ENCODE measurements around the gene TOX2. TPM values are rescaled to one million over a fixed set of nuclear protein-coding genes. Genes with fewer than 3 reads are reported as not detected.

The TOX2 gene
- total RNA-seq, 1 donor = 1.1 TPM

DNA sequence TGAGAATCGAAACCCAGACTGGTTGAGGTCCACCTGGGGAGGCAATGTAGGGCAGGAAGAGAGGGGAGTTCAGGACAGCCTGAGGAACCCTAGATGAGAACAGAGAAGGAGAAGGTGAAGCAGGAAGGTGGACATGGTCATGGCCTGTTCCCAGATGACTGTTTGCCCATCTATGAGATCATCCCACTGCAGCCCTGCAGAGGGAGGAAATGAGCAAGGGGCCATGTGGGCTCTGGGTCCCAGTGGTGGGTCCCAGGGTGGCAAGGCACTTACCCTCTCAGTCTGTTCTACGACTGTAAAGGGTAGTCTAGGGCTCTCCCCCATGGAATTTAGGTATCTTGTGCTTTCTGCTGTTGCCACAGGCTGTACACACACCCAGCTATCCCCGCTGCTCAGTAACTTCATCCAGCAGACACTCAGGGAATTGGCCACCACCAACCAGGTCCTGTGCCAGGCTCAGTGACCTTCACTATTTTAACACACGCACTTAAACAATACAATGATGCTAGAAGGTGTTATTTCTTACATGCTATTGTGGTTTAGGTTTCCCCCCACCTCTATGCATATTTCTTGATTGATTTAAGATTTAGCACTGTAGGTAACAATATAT is 89.8 kb downstream of the TOX2 start:
- Histone ChIP-seq H4K20me1 (ENCODE audit: insufficient read depth, low read length) (no peaks in the 10 kb centered on the region), H2AFZ (ENCODE audit: low read length) (no peak overlapping the region), H3K27me3 (ENCODE audit: insufficient read depth, low read length) (no peaks in the 10 kb centered on the region), H3K4me3 (ENCODE audit: insufficient read depth, low read length) (no peak overlapping the region), H3K9me3 (ENCODE audit: low read depth, low read length) (no peaks in the 10 kb centered on the region), H3K4me2 (ENCODE audit: insufficient read depth, low read length) (no peak overlapping the region), H3K79me2 (ENCODE audit: insufficient read depth, low read length) (no peaks in the 10 kb centered on the region), H3K36me3 (ENCODE audit: insufficient read depth, low read length) (no peaks in the 10 kb centered on the region), H3K4me1 (ENCODE audit: insufficient read depth, low read length) (no peaks in the 10 kb centered on the region), H3K27ac (ENCODE audit: low read depth, low read length) (no peak overlapping the region)
- TF ChIP-seq, protein P1, sequence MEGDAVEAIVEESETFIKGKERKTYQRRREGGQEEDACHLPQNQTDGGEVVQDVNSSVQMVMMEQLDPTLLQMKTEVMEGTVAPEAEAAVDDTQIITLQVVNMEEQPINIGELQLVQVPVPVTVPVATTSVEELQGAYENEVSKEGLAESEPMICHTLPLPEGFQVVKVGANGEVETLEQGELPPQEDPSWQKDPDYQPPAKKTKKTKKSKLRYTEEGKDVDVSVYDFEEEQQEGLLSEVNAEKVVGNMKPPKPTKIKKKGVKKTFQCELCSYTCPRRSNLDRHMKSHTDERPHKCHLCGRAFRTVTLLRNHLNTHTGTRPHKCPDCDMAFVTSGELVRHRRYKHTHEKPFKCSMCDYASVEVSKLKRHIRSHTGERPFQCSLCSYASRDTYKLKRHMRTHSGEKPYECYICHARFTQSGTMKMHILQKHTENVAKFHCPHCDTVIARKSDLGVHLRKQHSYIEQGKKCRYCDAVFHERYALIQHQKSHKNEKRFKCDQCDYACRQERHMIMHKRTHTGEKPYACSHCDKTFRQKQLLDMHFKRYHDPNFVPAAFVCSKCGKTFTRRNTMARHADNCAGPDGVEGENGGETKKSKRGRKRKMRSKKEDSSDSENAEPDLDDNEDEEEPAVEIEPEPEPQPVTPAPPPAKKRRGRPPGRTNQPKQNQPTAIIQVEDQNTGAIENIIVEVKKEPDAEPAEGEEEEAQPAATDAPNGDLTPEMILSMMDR (IDR thresholded peaks at IDR 0.05; ENCODE audit: extremely low read depth, low read depth, low read length) = no peak
- DNase-seq (ENCODE audit: insufficient read length, low spot score, missing footprints) = no peak

DNA sequence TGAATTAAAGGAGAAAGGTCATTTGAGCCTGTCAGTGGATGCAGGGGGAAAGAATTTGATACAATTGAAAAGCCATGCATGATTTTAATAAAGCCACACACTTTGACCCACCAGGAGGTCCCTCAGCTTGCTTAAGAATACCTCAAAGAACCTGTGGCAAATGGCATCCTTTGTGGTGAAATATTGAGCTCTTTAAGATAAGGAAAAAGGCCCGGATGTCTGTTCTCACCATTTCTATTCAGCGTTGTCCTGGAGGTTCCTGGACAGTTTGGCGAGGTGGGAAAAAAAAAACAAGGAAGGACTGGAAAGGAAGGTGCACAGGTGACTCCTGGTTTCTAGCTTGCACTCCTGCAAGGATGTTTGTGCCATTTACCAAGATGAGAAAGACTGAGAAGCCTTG is 91.0 kb downstream of the TOX2 start:
- Histone ChIP-seq H3K36me3 (ENCODE audit: insufficient read depth, low read length) (no peaks in the 10 kb centered on the region), H3K79me2 (ENCODE audit: insufficient read depth, low read length) (no peaks in the 10 kb centered on the region), H4K20me1 (ENCODE audit: insufficient read depth, low read length) (no peaks in the 10 kb centered on the region), H3K27ac (ENCODE audit: low read depth, low read length) (no peak overlapping the region), H3K4me3 (ENCODE audit: insufficient read depth, low read length) (no peak overlapping the region), H3K27me3 (ENCODE audit: insufficient read depth, low read length) (no peaks in the 10 kb centered on the region), H3K4me2 (ENCODE audit: insufficient read depth, low read length) (no peak overlapping the region), H2AFZ (ENCODE audit: low read length) (no peak overlapping the region), H3K4me1 (ENCODE audit: insufficient read depth, low read length) (no peaks in the 10 kb centered on the region), H3K9me3 (ENCODE audit: low read depth, low read length) (no peaks in the 10 kb centered on the region)
- DNase-seq (ENCODE audit: insufficient read length, low spot score, missing footprints) = no peak
- TF ChIP-seq, protein P1 (IDR thresholded peaks at IDR 0.05; ENCODE audit: extremely low read depth, low read depth, low read length) = no peak

DNA sequence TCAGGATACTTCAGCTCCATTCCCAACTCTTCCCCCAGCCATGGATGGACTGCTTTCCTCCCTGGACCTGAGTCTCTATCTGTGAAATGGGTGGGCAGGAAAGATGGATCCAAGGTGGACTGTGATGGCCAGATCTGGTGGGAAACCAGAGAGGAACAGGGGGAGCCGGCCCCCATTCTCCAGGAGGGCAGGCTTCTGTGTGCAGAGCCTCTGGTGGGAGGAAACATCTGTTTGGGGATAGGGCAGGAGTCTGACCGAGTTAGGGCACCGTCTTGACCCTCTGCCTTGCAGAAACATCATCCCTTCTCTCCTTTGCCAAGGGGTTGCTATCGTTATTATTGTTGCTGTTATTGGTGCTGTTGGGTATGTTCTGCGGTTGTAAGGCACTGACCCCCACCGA is 91.5 kb downstream of the TOX2 start:
- Histone ChIP-seq H3K27ac (ENCODE audit: low read depth, low read length) (no peak overlapping the region), H3K4me1 (ENCODE audit: insufficient read depth, low read length) (no peaks in the 10 kb centered on the region)

DNA sequence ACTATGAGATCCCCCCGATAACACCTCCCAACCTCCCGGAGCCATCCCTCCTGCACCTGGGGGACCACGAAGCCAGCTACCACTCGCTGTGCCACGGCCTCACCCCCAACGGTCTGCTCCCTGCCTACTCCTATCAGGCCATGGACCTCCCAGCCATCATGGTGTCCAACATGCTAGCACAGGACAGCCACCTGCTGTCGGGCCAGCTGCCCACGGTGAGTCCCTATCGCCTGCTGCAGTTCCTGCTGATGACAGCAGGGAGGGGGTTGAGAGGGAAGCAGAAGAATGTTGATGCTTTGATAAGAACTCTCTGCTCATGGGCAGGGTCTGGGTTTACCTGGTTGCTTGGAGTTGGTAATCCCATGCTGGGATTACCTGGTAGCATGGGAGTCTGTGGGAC is 91.9 kb downstream of the TOX2 start:
- Histone ChIP-seq H3K27me3 (ENCODE audit: insufficient read depth, low read length) (no peaks in the 10 kb centered on the region), H3K4me1 (ENCODE audit: insufficient read depth, low read length) (no peaks in the 10 kb centered on the region), H3K27ac (ENCODE audit: low read depth, low read length) (no peak overlapping the region), H2AFZ (ENCODE audit: low read length) (no peak overlapping the region), H3K36me3 (ENCODE audit: insufficient read depth, low read length) (no peaks in the 10 kb centered on the region), H3K4me2 (ENCODE audit: insufficient read depth, low read length) (no peak overlapping the region), H3K9me3 (ENCODE audit: low read depth, low read length) (no peaks in the 10 kb centered on the region), H4K20me1 (ENCODE audit: insufficient read depth, low read length) (no peaks in the 10 kb centered on the region), H3K4me3 (ENCODE audit: insufficient read depth, low read length) (no peak overlapping the region), H3K79me2 (ENCODE audit: insufficient read depth, low read length) (no peaks in the 10 kb centered on the region)
- DNase-seq (ENCODE audit: insufficient read length, low spot score, missing footprints) = no peak
- TF ChIP-seq, protein P1 (IDR thresholded peaks at IDR 0.05; ENCODE audit: extremely low read depth, low read depth, low read length) = no peak

More for the DNA sequence above, 91.5 kb downstream of the TOX2 start:
- TF ChIP-seq, protein P1 (IDR thresholded peaks at IDR 0.05; ENCODE audit: extremely low read depth, low read depth, low read length) = no peak
- H2AFZ ChIP-seq (ENCODE audit: low read length) = no peak overlapping the region
- H3K27me3 ChIP-seq (ENCODE audit: insufficient read depth, low read length) = no peaks in the 10 kb centered on the region
- H3K9me3 ChIP-seq (ENCODE audit: low read depth, low read length) = no peaks in the 10 kb centered on the region
- H3K36me3 ChIP-seq (ENCODE audit: insufficient read depth, low read length) = no peaks in the 10 kb centered on the region
- DNase-seq (ENCODE audit: insufficient read length, low spot score, missing footprints) = no peak
- H4K20me1 ChIP-seq (ENCODE audit: insufficient read depth, low read length) = no peaks in the 10 kb centered on the region
- H3K4me2 ChIP-seq (ENCODE audit: insufficient read depth, low read length) = no peak overlapping the region
- no peak overlapping the region for H3K4me3 ChIP-seq (ENCODE audit: insufficient read depth, low read length)
- no peaks in the 10 kb centered on the region for H3K79me2 ChIP-seq (ENCODE audit: insufficient read depth, low read length)
